Psoas muscle (tissue), 8 donors: ENCODE data around the gene TEX29. TPM values are rescaled to one million over a fixed set of nuclear protein-coding genes. Genes with fewer than 3 reads are reported as not detected.

Source experiments
- ATAC-seq, 4 donors: fragments of 200-7000 bp; cut with Tn5 transposase; one replicate each; pipeline ENCODE4 v1.9.1; 2020; ENCODE audit warnings: moderate library complexity in 3 of 4, mild to moderate bottlenecking in 2 of 4
- DNase-seq, 2 donors: peaks; one replicate each; pipeline ENCODE4 v3.0.0-alpha.2; 2020
- H3K27ac ChIP-seq: fragments of 200-600 bp; one replicate; pipeline ENCODE4 v1.8.0; 2022
- H3K27me3 ChIP-seq, 3 donors: fragments of 200-600 bp in 1 of 3; one replicate each; pipeline versions ENCODE4 v1.6.1 to v1.8.0; 2013 to 2022; ENCODE audit warnings: low read length in 2 of 3, mild to moderate bottlenecking in 2 of 3, moderate library complexity in 1 of 3; ENCODE audit not compliant: insufficient read depth in 3 of 3
- H3K36me3 ChIP-seq, 2 donors: fragments of 200-600 bp in 1 of 2; one replicate each; pipeline versions ENCODE4 v1.6.1 to v1.8.0; 2013 to 2022; ENCODE audit warnings: low read depth in 1 of 2, mild to moderate bottlenecking in 1 of 2, moderate library complexity in 1 of 2; ENCODE audit not compliant: insufficient read depth in 1 of 2
- H3K4me1 ChIP-seq: fragments of 200-600 bp; one replicate; pipeline ENCODE4 v1.8.0; 2022
- H3K4me3 ChIP-seq: fragments of 200-600 bp; one replicate; pipeline ENCODE4 v1.8.0; 2022; ENCODE audit warnings: mild to moderate bottlenecking
- H3K9me3 ChIP-seq: fragments of 200-600 bp; one replicate; pipeline ENCODE4 v1.8.0; 2022
- WGBS, 3 donors: extraction: QIAGEN DNeasy Blood & Tissue Kit; methylation state at CpG; one replicate each; pipeline versions ENCODE4 v1.1.6 to v1.1.7; 2013; 5-methylcytosine and 5-hydroxymethylcytosine counted together
- intact Hi-C, 2 donors: fragments of 100-400 bp; cut with DNase I; formaldehyde crosslinking; loops; one replicate each; pipeline versions ENCODE4 v1.11.0 to v1.14.2; 2022
- polyA plus RNA-seq, 3 donors: library from polyadenylated mRNA; stranded (reverse); fragments of 200-250 nt; gene quantifications; one replicate each; pipeline ENCODE4 v1.2.3, GENCODE V29; 2013
- total RNA-seq, 4 donors: library from RNA; stranded (reverse); fragmentation: NEBNext Ultra II Directional in 2 of 4; extraction: Animal tissue kit (Norgen Biotek cat#: 25700) in 2 of 4; gene quantifications; one replicate each; pipeline versions ENCODE4 v1.2.1 to v1.2.4, GENCODE V29; 2021 to 2023
- TF ChIP-seq, protein P1 (sequence below): fragments of 200-600 bp; IDR thresholded peaks from one replicate; pipeline ENCODE4 v1.8.0; 2022; ENCODE audit warnings: antibody characterized with exemption
- donor health status: healthy with polysubstance abuse.
- donor health status: DM: no; HTN: no; CAD: no; lungs with moderate emphysema.
- donor health status: Bipolar disorder and iron deficiency.
- donor health status: healthy.
- donor health status: DM: yes; HTN: yes; CAD: no.
- donor health status: DM: no; HTN: no; CAD: no.
- donor health status: DM: no; HTN: no; CAD: no.
- donor health status: DM: yes; HTN: yes; CAD: no.

Gene TEX29
- total and polyA plus RNA-seq, 7 donors: 0.14 to 1.2 (median 0.38) TPM; not detected in 2

- Histone ChIP-seq H3K4me1 (no peaks in the 10 kb centered on the region), H3K27me3 (peaks cover 0 to 12% (median 4%) of the 10 kb centered on the region in 3 donors), H3K4me3 (no peak overlapping the region), H3K27ac (no peak overlapping the region), H3K9me3 (no peaks in the 10 kb centered on the region), H3K36me3 (no peaks in the 10 kb centered on the region)
- 79 to 86% (median 85%) methylated on average over 24 of the region's 24 CpGs for WGBS, 3 donors
- no peak for ATAC-seq
- TF ChIP-seq, protein P1, sequence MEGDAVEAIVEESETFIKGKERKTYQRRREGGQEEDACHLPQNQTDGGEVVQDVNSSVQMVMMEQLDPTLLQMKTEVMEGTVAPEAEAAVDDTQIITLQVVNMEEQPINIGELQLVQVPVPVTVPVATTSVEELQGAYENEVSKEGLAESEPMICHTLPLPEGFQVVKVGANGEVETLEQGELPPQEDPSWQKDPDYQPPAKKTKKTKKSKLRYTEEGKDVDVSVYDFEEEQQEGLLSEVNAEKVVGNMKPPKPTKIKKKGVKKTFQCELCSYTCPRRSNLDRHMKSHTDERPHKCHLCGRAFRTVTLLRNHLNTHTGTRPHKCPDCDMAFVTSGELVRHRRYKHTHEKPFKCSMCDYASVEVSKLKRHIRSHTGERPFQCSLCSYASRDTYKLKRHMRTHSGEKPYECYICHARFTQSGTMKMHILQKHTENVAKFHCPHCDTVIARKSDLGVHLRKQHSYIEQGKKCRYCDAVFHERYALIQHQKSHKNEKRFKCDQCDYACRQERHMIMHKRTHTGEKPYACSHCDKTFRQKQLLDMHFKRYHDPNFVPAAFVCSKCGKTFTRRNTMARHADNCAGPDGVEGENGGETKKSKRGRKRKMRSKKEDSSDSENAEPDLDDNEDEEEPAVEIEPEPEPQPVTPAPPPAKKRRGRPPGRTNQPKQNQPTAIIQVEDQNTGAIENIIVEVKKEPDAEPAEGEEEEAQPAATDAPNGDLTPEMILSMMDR: no peak
- no peak for DNase-seq
- intact Hi-C loops: no loop called here
Measured at GRCh38 chr13:111387026-111387871, 66.8 kb downstream of the TEX29 start.

DNA sequence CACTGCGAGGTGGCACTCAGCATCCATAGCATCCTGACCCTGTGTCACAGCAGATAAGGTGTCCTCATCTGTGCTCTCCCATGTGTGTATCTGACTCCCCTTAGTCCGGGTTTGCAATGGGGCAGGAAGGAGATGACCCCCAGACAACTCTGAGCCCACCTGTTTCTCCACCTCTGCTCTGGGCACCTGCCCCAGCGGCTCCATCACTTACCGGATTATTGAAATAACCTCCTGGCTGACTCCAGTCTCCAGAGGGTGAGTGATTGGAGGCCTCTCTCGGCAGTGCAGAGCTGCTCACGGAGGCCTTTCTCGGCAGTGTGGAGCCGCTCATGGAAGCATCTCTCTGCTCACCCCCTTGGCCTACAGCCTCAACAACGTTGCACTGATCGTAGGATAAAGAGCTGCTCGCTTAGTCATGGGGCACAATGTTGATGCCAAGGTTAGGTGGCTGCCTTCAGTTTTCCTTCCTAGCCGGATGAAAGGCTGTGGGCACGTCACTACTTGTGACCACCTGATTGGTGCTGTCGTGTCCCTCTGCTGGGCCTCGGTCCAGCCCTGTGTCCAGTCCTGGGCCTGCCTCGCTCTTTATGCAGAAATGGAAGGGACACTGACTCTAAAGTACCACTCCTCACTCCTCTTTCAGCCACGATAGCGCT lies 67.6 kb downstream of the TEX29 start:
- ATAC-seq (no peak), DNase-seq (no peak)
- intact Hi-C loops: no loop called here
- peaks cover 0 to 12% (median 4%) of the 10 kb centered on the region in 3 donors for H3K27me3 ChIP-seq
- TF ChIP-seq, protein P1: no peak
- no peaks in the 10 kb centered on the region for H3K36me3 ChIP-seq
- no peaks in the 10 kb centered on the region for H3K4me1 ChIP-seq
- H3K4me3 ChIP-seq: no peak overlapping the region
- H3K9me3 ChIP-seq: no peaks in the 10 kb centered on the region
- no peak overlapping the region for H3K27ac ChIP-seq
- 71 to 80% (median 75%) methylated on average over 18 of the region's 18 CpGs for WGBS, 3 donors

DNA sequence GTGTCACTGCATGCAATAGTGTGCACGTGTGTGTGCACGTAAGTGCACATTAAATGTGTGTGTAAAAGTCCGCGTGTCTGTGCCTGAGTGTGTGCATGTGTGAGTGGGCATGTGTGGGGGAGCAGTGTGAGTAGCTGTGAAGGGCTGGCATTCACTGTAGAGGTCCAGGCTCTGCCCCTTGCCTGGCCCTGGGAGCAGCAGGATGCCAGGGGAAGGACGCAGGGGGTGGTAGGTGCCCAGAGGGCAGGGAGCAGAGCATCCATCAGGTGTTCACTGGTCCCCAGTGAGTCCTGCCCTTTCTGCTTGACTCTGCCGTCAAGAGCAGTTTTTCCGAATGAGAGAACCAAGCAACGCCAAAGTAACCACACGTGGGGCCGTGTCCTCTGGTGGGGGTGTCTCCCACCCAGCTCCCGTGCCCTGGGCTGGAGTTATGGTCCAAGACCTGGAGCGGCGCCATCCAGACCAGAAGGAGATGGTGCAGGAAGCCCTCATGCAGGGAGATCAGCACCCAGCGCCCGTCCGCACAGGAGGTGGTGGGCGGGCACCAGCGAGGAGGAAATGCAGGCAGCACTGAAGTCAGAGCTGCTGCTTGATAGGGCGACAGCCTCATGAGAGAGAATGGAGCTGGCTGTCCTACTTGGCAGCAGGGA lies 68.5 kb downstream of the TEX29 start:
- Histone ChIP-seq H3K27ac (no peak overlapping the region), H3K27me3 (peaks cover 0 to 12% (median 1%) of the 10 kb centered on the region in 3 donors), H3K4me1 (no peaks in the 10 kb centered on the region), H3K4me3 (no peak overlapping the region), H3K9me3 (no peaks in the 10 kb centered on the region), H3K36me3 (no peaks in the 10 kb centered on the region)
- DNase-seq: no peak
- 75 to 86% (median 85%) methylated on average over 18 to 19 of the region's 19 CpGs for WGBS, 3 donors
- TF ChIP-seq, protein P1: no peak
- intact Hi-C loops: no loop called here
- no peak for ATAC-seq

DNA sequence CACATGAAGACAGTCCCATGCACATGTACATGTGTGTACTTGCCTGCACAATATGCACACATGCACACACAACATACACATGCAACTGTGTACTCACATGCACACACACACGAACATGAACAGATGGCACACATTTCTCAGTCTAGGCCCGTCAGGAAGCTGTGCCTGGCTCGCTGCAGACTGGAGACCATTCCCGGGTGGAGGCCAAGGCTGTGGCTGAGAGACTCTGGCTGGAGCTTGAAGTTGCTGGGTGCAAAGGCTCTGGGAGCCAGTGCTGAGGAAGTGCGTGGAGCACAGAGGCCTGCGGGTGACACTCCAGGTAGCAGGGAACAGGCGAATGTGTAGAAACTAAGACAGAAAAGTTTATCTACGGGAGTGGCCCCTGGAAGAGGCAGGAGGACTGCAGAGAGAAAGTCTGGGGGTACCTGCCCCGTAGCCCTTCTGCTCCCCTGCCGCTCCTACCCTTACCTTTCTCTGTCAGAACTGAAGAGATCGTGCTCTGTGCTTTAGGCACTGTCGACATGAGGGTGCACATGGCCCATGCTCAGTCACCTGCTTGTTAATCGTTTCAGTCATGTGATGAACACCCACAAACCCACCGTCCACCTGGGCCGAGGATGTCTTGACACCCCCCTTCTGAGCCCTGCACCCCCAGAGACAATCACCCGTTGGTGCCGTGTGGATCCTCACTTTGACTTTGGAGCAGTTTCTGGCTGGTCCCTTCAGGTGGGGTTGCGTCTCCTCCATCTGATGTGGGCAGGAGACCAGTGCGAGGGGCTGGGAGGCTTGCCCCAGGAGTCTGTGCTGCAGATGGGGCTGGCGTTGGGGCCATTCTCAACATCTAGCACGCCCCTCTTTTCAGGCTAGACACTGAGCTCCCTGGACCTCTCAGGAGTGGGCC lies 69.4 kb downstream of the TEX29 start:
- Histone ChIP-seq H3K4me1 (no peaks in the 10 kb centered on the region), H3K36me3 (no peaks in the 10 kb centered on the region), H3K9me3 (no peaks in the 10 kb centered on the region), H3K27ac (no peak overlapping the region), H3K27me3 (peaks cover 0 to 12% (median 0%) of the 10 kb centered on the region in 3 donors), H3K4me3 (no peak overlapping the region)
- intact Hi-C loops: no loop called here
- 68 to 80% (median 76%) methylated on average over 21 of the region's 21 CpGs for WGBS, 3 donors
- DNase-seq (no peak), ATAC-seq (no peak)
- TF ChIP-seq, protein P1: no peak
